Umbilical cord (tissue), 2 donors: ENCODE data around the gene ANKRD29. TPM values are rescaled to one million over a fixed set of nuclear protein-coding genes. Genes with fewer than 3 reads are reported as not detected.
A peak's percentile ranks its signal among the peaks of the same experiment; 100 is the strongest.
"Not testable (repeated sequence)": the region's sequence is repeated elsewhere in the genome, so short reads cannot be mapped to it uniquely, and the experiment has no call there.

Experiments
- DNase-seq: peaks from one replicate; pipeline ENCODE4 v3.0.0-alpha.2; 2015; ENCODE audit warnings: low spot score
- total RNA-seq: library from RNA; depleted of rRNA; stranded (reverse); fragments of >200 nt; gene quantifications from one replicate; pipeline ENCODE4 v1.2.3, GENCODE V29; 2014; ENCODE audit warnings: low replicate concordance; ENCODE audit not compliant: insufficient read depth

Gene ANKRD29
- total RNA-seq, 1 donor from 2014 or later, result 16.9 TPM

GRCh38 chr18:23645568-23646175 lies 17.0 kb downstream of the ANKRD29 start:
- no peak for DNase-seq

- DNase-seq, result no peak
These were observed 18.8 kb downstream of the ANKRD29 start for GRCh38 chr18:23643815-23644490.

- DNase-seq, result no peak
These were observed 20.6 kb downstream of the ANKRD29 start for GRCh38 chr18:23641937-23642666.

GRCh38 chr18:23641143-23641720 lies 21.5 kb downstream of the ANKRD29 start:
- DNase-seq, result no peak

GRCh38 chr18:23640052-23640451 lies 22.7 kb downstream of the ANKRD29 start:
- no peak for DNase-seq

- DNase-seq, result not testable (repeated sequence)
These were observed 26.3 kb downstream of the ANKRD29 start for GRCh38 chr18:23636433-23636832.

GRCh38 chr18:23636071-23636399 lies 26.7 kb downstream of the ANKRD29 start:
- DNase-seq, result no peak

- no peak for DNase-seq
These were observed 27.2 kb downstream of the ANKRD29 start for GRCh38 chr18:23635283-23636070.

- no peak for DNase-seq
These were observed 28.0 kb downstream of the ANKRD29 start for GRCh38 chr18:23634692-23635091.

GRCh38 chr18:23632615-23633014 lies 30.1 kb downstream of the ANKRD29 start:
- DNase-seq, result no peak

GRCh38 chr18:23631746-23632145 lies 31.0 kb downstream of the ANKRD29 start:
- no peak for DNase-seq

- DNase-seq, result no peak
These were observed 31.4 kb downstream of the ANKRD29 start for GRCh38 chr18:23631312-23631711.

GRCh38 chr18:23629444-23629946 lies 33.2 kb downstream of the ANKRD29 start:
- DNase-seq, result no peak

GRCh38 chr18:23627970-23628369 lies 34.7 kb downstream of the ANKRD29 start:
- DNase-seq, result no peak

- DNase-seq, result no peak
These were observed 35.4 kb downstream of the ANKRD29 start for GRCh38 chr18:23627321-23627720.

- no peak for DNase-seq
These were observed 36.0 kb downstream of the ANKRD29 start for GRCh38 chr18:23626451-23627279.

- DNase-seq, result no peak
These were observed 39.7 kb downstream of the ANKRD29 start for GRCh38 chr18:23623040-23623439.

- no peak for DNase-seq
These were observed 43.3 kb downstream of the ANKRD29 start for GRCh38 chr18:23619388-23619881.

GRCh38 chr18:23618862-23619387 lies 43.8 kb downstream of the ANKRD29 start:
- peak; percentile 45 for DNase-seq

GRCh38 chr18:23617412-23618014 lies 45.2 kb downstream of the ANKRD29 start:
- DNase-seq, result no peak
